Naive thymus-derived CD4-positive, alpha-beta T cell (primary cell): ENCODE results near the gene C11orf97. TPM values are rescaled to one million over a fixed set of nuclear protein-coding genes. Genes with fewer than 3 reads are reported as not detected.

ENCODE experiments used
- ATAC-seq: fragments of 150-1000 bp; cut with Tn5 transposase; 2 replicates; pipeline ENCODE4 v1.10.0; 2021; ENCODE audit warnings: mild to moderate bottlenecking, moderate library complexity
- CTCF ChIA-PET: fragments of 350-600 bp; sonication (Branson Sonifier 250); formaldehyde crosslinking; loops from one replicate; lab custom pipeline; 2021; ENCODE audit warnings: antibody characterized with exemption; lab: Charles Lee
- POLR2A ChIA-PET: fragments of 350-600 bp; sonication (Branson Sonifier 250); formaldehyde crosslinking; loops from one replicate; lab custom pipeline; 2021; ENCODE audit warnings: antibody characterized with exemption, inconsistent platforms; lab: Charles Lee
- DNase-seq, 9 donors: peaks; one replicate each; pipeline versions ENCODE4 v3.0.0 to v3.0.0-alpha.2; 2020 to 2022; ENCODE audit warnings: mixed read lengths in 1 of 9
- H3K27ac ChIP-seq: one replicate; pipeline ENCODE4 v1.7.0; 2013; ENCODE audit warnings: mild to moderate bottlenecking, low read depth, low read length, moderate library complexity
- H3K27me3 ChIP-seq, 2 donors: one replicate each; pipeline ENCODE4 v1.7.0; 2013; ENCODE audit warnings: low read length in 2 of 2, mild to moderate bottlenecking in 2 of 2, moderate library complexity in 2 of 2; ENCODE audit not compliant: control insufficient read depth in 2 of 2, insufficient read depth in 2 of 2
- H3K36me3 ChIP-seq, 3 experiments: 1 replicate in 2 of 3; 2 replicates in 1 of 3; pipeline ENCODE4 v1.7.0; 2013; ENCODE audit warnings: low read length in 3 of 3, mild to moderate bottlenecking in 3 of 3, moderate library complexity in 1 of 3; ENCODE audit not compliant: insufficient read depth in 3 of 3, control insufficient read depth in 2 of 3
- H3K4me1 ChIP-seq, 2 donors: one replicate each; pipeline ENCODE4 v1.7.0; 2013; ENCODE audit warnings: low read length in 2 of 2, mild to moderate bottlenecking in 2 of 2, moderate library complexity in 1 of 2; ENCODE audit not compliant: control insufficient read depth in 2 of 2, insufficient read depth in 2 of 2
- H3K4me3 ChIP-seq: 2 replicates; pipeline ENCODE4 v1.7.0; 2013; ENCODE audit warnings: mild to moderate bottlenecking, low read length
- H3K9me3 ChIP-seq, 3 experiments: 1 replicate in 2 of 3; 2 replicates in 1 of 3; pipeline ENCODE4 v1.7.0; 2013; ENCODE audit warnings: low read length in 3 of 3; ENCODE audit not compliant: control insufficient read depth in 2 of 3
- H3K27ac Mint-ChIP-seq, 9 donors: one replicate each; pipeline ENCODE4 v1.8.0; 2020 to 2022; ENCODE audit warnings: mixed read lengths in 9 of 9, mild to moderate bottlenecking in 8 of 9, moderate library complexity in 5 of 9, inconsistent platforms in 2 of 9
- H3K27me3 Mint-ChIP-seq, 5 donors: one replicate each; pipeline ENCODE4 v1.8.0; 2021 to 2022; ENCODE audit warnings: mixed read lengths in 5 of 5, mild to moderate bottlenecking in 1 of 5
- H3K36me3 Mint-ChIP-seq, 5 donors: one replicate each; pipeline ENCODE4 v1.8.0; 2020 to 2022; ENCODE audit warnings: mixed read lengths in 5 of 5, mild to moderate bottlenecking in 3 of 5, inconsistent platforms in 1 of 5
- H3K4me1 Mint-ChIP-seq, 7 donors: one replicate each; pipeline ENCODE4 v1.8.0; 2020 to 2022; ENCODE audit warnings: mixed read lengths in 7 of 7, mild to moderate bottlenecking in 3 of 7, inconsistent platforms in 1 of 7
- H3K4me3 Mint-ChIP-seq, 10 donors: one replicate each; pipeline ENCODE4 v1.8.0; 2020 to 2022; ENCODE audit warnings: mild to moderate bottlenecking in 10 of 10, mixed read lengths in 10 of 10, moderate library complexity in 6 of 10, inconsistent platforms in 2 of 10
- H3K9me3 Mint-ChIP-seq, 11 donors: one replicate each; pipeline ENCODE4 v1.8.0; 2020 to 2022; ENCODE audit warnings: mixed read lengths in 11 of 11, mild to moderate bottlenecking in 4 of 11, inconsistent platforms in 1 of 11, moderate library complexity in 1 of 11
- intact Hi-C, 2 donors: fragments of 100-400 bp; cut with micrococcal nuclease; formaldehyde crosslinking; loops; one replicate each; pipeline ENCODE4 v1.15.1; 2023
- polyA plus RNA-seq, 2 donors: library from polyadenylated mRNA; unstranded; fragments of 300-500 nt; fragmentation: Illumina TruSeq; gene quantifications; one replicate each; pipeline ENCODE4 v1.2.3, GENCODE V29; 2021
- total RNA-seq, 6 experiments: library from RNA in 5 of 6; stranded (reverse) in 5 of 6; gene quantifications; 1 replicate in 5 of 6; 2 replicates in 1 of 6; pipeline ENCODE4 v1.2.3 and lab custom pipeline; 2021 to 2026

Gene C11orf97
- total and polyA plus RNA-seq, 7 experiments from 2014 or later, result not detected

GRCh38 chr11:94519478-94520084, 7.3 kb downstream of the C11orf97 start:
- CTCF ChIA-PET, result interaction anchor here (0.8 to 1.4 kb wide), 2 partner anchors 14 to 29 kb away, joined by 3 to 5 read pairs; no protein-coding TSS in a partner anchor
- no peak overlapping the region for H3K27ac ChIP-seq
- no peak overlapping the region for H3K4me3 Mint-ChIP-seq
- no peak overlapping the region for H3K4me3 ChIP-seq
- H3K36me3 Mint-ChIP-seq, result no peaks in the 10 kb centered on the region
- intact Hi-C loops, result loop anchor here (1.0 to 5.0 kb wide), 10 partner anchors 23 to 1907 kb away; partner anchors contain the start of gene FUT4 (in 2 of the 2)
- H3K4me1 ChIP-seq, result no peaks in the 10 kb centered on the region
- DNase-seq, result peak in 4 of 9 donors; percentile 18 to 41 (median 26)
- POLR2A ChIA-PET, result no interaction called here
- no peaks in the 10 kb centered on the region for H3K9me3 ChIP-seq
- peaks cover 15 to 40% (median 21%) of the 10 kb centered on the region in 5 donors for H3K27me3 Mint-ChIP-seq
- no peaks in the 10 kb centered on the region for H3K27me3 ChIP-seq
- no peaks in the 10 kb centered on the region for H3K36me3 ChIP-seq
- H3K4me1 Mint-ChIP-seq, result no peaks in the 10 kb centered on the region
- peak; percentile 70 for ATAC-seq
- no peak overlapping the region for H3K27ac Mint-ChIP-seq
- no peaks in the 10 kb centered on the region for H3K9me3 Mint-ChIP-seq

GRCh38 chr11:94521684-94522083, 9.4 kb downstream of the C11orf97 start:
- H3K9me3 ChIP-seq, result no peaks in the 10 kb centered on the region
- no peaks in the 10 kb centered on the region for H3K4me1 Mint-ChIP-seq
- H3K36me3 ChIP-seq, result no peaks in the 10 kb centered on the region
- intact Hi-C loops, result loop anchor here in 1 of 2 donors (2.0 kb wide), 1 partner anchor 21 kb away; the partner anchor contains the start of gene FUT4
- CTCF ChIA-PET, result interaction anchor here (0.6 to 1.6 kb wide), 2 partner anchors 75 to 1120 kb away, joined by 3 to 4 read pairs; no protein-coding TSS in a partner anchor
- no peaks in the 10 kb centered on the region for H3K27me3 ChIP-seq
- no peak overlapping the region for H3K27ac ChIP-seq
- peak; percentile 51 for ATAC-seq
- no peaks in the 10 kb centered on the region for H3K4me1 ChIP-seq
- no peak overlapping the region for H3K27ac Mint-ChIP-seq
- no peak for DNase-seq
- H3K36me3 Mint-ChIP-seq, result no peaks in the 10 kb centered on the region
- POLR2A ChIA-PET, result interaction anchor here (0.7 kb wide), 1 partner anchor 1431 kb away, joined by 4 read pairs; no protein-coding TSS in a partner anchor
- no peaks in the 10 kb centered on the region for H3K9me3 Mint-ChIP-seq
- no peak overlapping the region for H3K4me3 ChIP-seq
- H3K4me3 Mint-ChIP-seq, result no peak overlapping the region
- peaks cover 3 to 31% (median 13%) of the 10 kb centered on the region in 5 donors for H3K27me3 Mint-ChIP-seq

DNA sequence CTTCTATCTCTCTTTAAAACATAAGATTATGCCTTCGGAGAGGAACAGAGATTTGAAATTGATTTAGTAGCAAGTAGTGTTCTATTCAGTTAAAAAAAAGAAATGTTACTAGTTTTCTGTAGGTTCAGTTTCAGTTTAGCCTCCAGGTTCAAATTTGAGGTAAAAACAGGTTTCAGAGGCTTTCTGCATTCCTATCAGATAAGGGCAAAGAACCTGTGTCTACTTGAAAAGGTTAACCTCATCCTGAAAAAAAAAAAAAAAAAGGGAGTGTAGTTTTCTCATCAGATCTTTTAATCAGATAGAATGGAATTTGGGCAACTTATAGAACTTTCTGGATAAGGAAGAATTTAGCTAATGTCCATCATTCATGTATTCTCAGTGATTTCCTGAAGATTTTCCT, 12.1 kb downstream of the C11orf97 start:
- Histone ChIP-seq H3K4me3 (no peak overlapping the region), H3K27me3 (no peaks in the 10 kb centered on the region), H3K27ac (no peak overlapping the region), H3K9me3 (no peaks in the 10 kb centered on the region), H3K36me3 (no peaks in the 10 kb centered on the region), H3K4me1 (no peaks in the 10 kb centered on the region)
- H3K9me3 Mint-ChIP-seq, result no peaks in the 10 kb centered on the region
- intact Hi-C loops, result no loop called here
- H3K36me3 Mint-ChIP-seq, result no peaks in the 10 kb centered on the region
- POLR2A ChIA-PET, result no interaction called here
- DNase-seq (no peak), ATAC-seq (no peak)
- CTCF ChIA-PET, result no interaction called here
- no peaks in the 10 kb centered on the region for H3K4me1 Mint-ChIP-seq
- peaks cover 11 to 44% (median 34%) of the 10 kb centered on the region in 5 donors for H3K27me3 Mint-ChIP-seq
- H3K4me3 Mint-ChIP-seq, result no peak overlapping the region
- no peak overlapping the region for H3K27ac Mint-ChIP-seq

DNA sequence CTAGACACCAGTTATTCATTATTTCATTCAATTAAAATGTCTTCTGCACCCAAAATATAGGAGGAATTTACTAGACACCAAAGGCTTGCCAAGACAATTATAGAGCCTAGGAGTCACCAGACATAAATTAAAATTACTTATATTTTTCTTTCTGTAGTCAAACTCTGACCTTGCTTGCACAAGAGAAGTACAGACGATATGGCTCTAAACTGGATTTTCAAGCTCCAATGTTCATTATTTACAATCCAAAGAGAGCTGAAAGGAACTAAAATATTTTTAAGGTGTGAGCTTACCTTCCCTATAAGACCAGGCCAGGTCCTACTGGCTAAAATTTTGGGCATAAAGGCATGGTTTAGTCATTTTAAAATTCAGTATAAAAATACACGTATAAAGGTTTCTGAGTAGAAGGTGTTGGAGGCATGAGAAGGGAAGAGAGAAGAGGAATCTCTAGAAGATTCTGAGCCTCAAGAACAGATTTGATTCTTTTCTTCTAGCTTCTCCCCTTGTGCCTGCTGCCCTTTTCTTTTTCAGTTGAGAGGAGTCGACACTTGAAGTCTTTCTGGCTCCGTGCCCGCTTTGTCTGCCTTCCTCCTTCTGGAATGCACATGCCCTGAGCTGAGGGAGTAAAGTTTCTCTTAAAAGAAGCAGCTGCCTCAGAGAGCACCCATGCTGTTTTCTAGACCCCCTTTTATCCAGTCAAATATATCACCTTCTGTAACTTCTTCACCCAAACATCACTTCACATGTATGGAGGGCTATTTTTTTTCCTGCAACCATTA, 13.5 kb downstream of the C11orf97 start:
- intact Hi-C loops, result no loop called here
- no peak for ATAC-seq
- Histone ChIP-seq H3K36me3 (no peaks in the 10 kb centered on the region), H3K4me1 (no peaks in the 10 kb centered on the region), H3K27ac (no peak overlapping the region), H3K9me3 (no peaks in the 10 kb centered on the region), H3K27me3 (no peaks in the 10 kb centered on the region), H3K4me3 (no peak overlapping the region)
- ChIA-PET POLR2A (no interaction called here), CTCF (interaction anchor here (0.8 kb wide), 1 partner anchor 13 kb away, joined by 3 read pairs; the partner anchor contains the start of gene C11orf97)
- Mint-ChIP-seq H3K36me3 (no peaks in the 10 kb centered on the region), H3K27ac (no peak overlapping the region), H3K27me3 (peaks cover 11 to 51% (median 36%) of the 10 kb centered on the region in 5 donors), H3K4me3 (no peak overlapping the region), H3K9me3 (no peaks in the 10 kb centered on the region), H3K4me1 (no peaks in the 10 kb centered on the region)
- no peak for DNase-seq

DNA sequence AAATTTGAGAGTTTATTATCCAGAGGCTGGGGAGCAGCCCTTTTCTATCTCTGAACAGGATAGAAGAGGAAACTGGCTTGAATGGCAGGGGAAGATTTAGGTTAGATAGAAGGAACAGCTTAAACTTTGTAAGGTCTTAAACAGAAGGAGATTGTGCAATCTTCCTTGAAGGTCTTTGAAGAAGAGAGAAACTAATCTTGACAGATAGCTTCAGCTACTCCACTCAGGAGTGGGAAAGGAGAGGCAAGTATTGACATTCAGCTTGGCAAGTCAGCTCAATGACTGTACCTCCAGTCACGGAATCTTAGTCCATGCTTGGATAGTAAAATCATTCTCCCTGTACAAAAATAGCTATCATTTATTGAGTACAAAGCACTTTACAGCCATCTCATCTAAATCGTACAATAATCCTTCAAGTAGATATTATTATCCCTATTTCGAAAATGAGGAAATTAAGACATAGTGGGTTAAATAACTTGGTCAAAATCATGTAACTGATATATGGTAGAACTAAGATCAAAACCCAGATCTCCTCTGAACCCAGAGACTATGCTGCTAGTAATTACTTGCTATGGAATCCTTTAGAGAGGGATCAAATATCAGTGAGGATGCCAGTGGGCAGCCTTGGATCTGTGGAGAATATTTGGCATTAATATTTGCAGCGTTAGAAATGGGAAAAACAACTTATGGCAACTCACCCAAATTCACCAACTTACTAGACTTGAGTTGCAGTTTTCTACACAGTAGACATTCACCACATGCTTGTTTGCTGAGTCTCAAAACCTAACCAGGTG, 14.6 kb downstream of the C11orf97 start:
- ATAC-seq (no peak), DNase-seq (no peak)
- no peaks in the 10 kb centered on the region for H3K36me3 Mint-ChIP-seq
- no peaks in the 10 kb centered on the region for H3K4me1 Mint-ChIP-seq
- H3K36me3 ChIP-seq, result no peaks in the 10 kb centered on the region
- H3K27ac Mint-ChIP-seq, result no peak overlapping the region
- H3K27ac ChIP-seq, result no peak overlapping the region
- ChIA-PET POLR2A (no interaction called here), CTCF (no interaction called here)
- H3K4me1 ChIP-seq, result no peaks in the 10 kb centered on the region
- H3K4me3 Mint-ChIP-seq, result no peak overlapping the region
- H3K4me3 ChIP-seq, result no peak overlapping the region
- no peaks in the 10 kb centered on the region for H3K27me3 ChIP-seq
- H3K9me3 ChIP-seq, result no peaks in the 10 kb centered on the region
- intact Hi-C loops, result no loop called here
- H3K27me3 Mint-ChIP-seq, result peaks cover 11 to 56% (median 36%) of the 10 kb centered on the region in 5 donors
- H3K9me3 Mint-ChIP-seq, result no peaks in the 10 kb centered on the region

DNA sequence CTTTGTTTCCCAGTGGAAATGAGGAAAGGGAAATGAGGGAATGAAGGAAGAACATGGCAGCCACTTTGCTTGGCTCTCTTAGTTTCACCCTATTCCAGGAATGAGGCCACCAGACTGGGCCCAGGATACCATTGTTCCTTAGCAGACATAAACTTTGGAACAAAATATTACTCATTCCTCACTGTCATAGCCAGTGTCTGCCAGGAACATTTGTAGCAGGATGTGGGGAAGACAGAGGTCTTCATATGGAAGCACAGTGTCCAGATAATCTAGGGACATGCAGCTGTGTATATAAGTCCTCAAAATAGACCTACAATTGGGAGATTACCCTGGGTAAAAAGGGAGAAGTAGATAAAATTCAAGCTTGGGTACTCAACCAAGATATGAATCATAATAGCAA, 16.3 kb downstream of the C11orf97 start:
- no peaks in the 10 kb centered on the region for H3K36me3 ChIP-seq
- ChIA-PET CTCF (no interaction called here), POLR2A (no interaction called here)
- H3K27ac ChIP-seq, result no peak overlapping the region
- Mint-ChIP-seq H3K4me3 (no peak overlapping the region), H3K27me3 (peaks cover 11 to 58% (median 29%) of the 10 kb centered on the region in 5 donors), H3K9me3 (no peaks in the 10 kb centered on the region), H3K27ac (no peak overlapping the region), H3K36me3 (no peaks in the 10 kb centered on the region), H3K4me1 (no peaks in the 10 kb centered on the region)
- H3K27me3 ChIP-seq, result no peaks in the 10 kb centered on the region
- no peaks in the 10 kb centered on the region for H3K4me1 ChIP-seq
- intact Hi-C loops, result no loop called here
- no peaks in the 10 kb centered on the region for H3K9me3 ChIP-seq
- ATAC-seq (no peak), DNase-seq (no peak)
- no peak overlapping the region for H3K4me3 ChIP-seq
